DND-41 (cell line): Measurements from ENCODE around the gene C1QTNF5.

Experiments used
- ATAC-seq: fragments of 200-7000 bp; cut with Tn5 transposase; 3 replicates; pipeline ENCODE4 v1.9.1; 2021; ENCODE audit warnings: low read depth; ENCODE audit not compliant: insufficient read depth
- DNase-seq: peaks from one replicate; pipeline ENCODE4 v3.0.0-alpha.2; 2020
- H2AFZ ChIP-seq: 2 replicates; pipeline ENCODE4 v1.6.0; 2012; ENCODE audit warnings: low read depth, low read length
- H3K27ac ChIP-seq: 2 replicates; pipeline ENCODE4 v1.5.1; 2012; ENCODE audit warnings: low read length, inconsistent platforms
- H3K27me3 ChIP-seq: fragments of 200-600 bp; sonication (generic); 2 replicates; pipeline ENCODE4 v1.6.0; 2012; ENCODE audit warnings: low read length, mild to moderate bottlenecking, inconsistent platforms; ENCODE audit not compliant: insufficient read depth, poor library complexity
- H3K36me3 ChIP-seq: 2 replicates; pipeline ENCODE4 v1.5.1; 2012; ENCODE audit warnings: low read length, inconsistent platforms; ENCODE audit not compliant: insufficient read depth
- H3K4me1 ChIP-seq: 2 replicates; pipeline ENCODE4 v1.5.1; 2012; ENCODE audit warnings: mild to moderate bottlenecking, low read length; ENCODE audit not compliant: insufficient read depth
- H3K4me2 ChIP-seq: 2 replicates; pipeline ENCODE4 v1.6.0; 2012; ENCODE audit warnings: mild to moderate bottlenecking, moderate library complexity, low read length, inconsistent platforms; ENCODE audit not compliant: insufficient read depth
- H3K4me3 ChIP-seq, 2 experiments: fragments of 200-600 bp in 1 of 2; shearing (Covaris generic) in 1 of 2; 2 replicates each; pipeline ENCODE4 v1.5.1; 2012 to 2016; ENCODE audit warnings: inconsistent platforms in 2 of 2, low read length in 2 of 2, mild to moderate bottlenecking in 2 of 2, low read depth in 1 of 2, moderate library complexity in 1 of 2
- H3K79me2 ChIP-seq: 2 replicates; pipeline ENCODE4 v1.6.0; 2012; ENCODE audit warnings: low read length, inconsistent platforms; ENCODE audit not compliant: insufficient read depth
- H3K9ac ChIP-seq: 2 replicates; pipeline ENCODE4 v1.6.0; 2012; ENCODE audit warnings: low read depth, mild to moderate bottlenecking, inconsistent platforms, low read length, moderate library complexity
- H3K9me3 ChIP-seq: 2 replicates; pipeline ENCODE4 v1.5.1; 2012; ENCODE audit warnings: low read length, moderate library complexity, mild to moderate bottlenecking, inconsistent platforms; ENCODE audit not compliant: insufficient read depth, severe bottlenecking
- H4K20me1 ChIP-seq: 2 replicates; pipeline ENCODE4 v1.6.0; 2012; ENCODE audit warnings: low read length; ENCODE audit not compliant: insufficient read depth
- EZH2 ChIP-seq: IDR thresholded peaks from 3 replicates; pipeline ENCODE4 v1.6.1; 2012; ENCODE audit warnings: borderline replicate concordance, low read depth, mild to moderate bottlenecking, moderate library complexity, low read length, inconsistent platforms; ENCODE audit not compliant: severe bottlenecking
- TF ChIP-seq, protein P1 (sequence below): IDR thresholded peaks from 2 replicates; pipeline ENCODE4 v1.5.1; 2012; ENCODE audit warnings: borderline replicate concordance, low read length, moderate library complexity, mild to moderate bottlenecking; ENCODE audit not compliant: poor library complexity, severe bottlenecking; ENCODE audit errors: extremely low read depth

The C1QTNF5 gene

DNA sequence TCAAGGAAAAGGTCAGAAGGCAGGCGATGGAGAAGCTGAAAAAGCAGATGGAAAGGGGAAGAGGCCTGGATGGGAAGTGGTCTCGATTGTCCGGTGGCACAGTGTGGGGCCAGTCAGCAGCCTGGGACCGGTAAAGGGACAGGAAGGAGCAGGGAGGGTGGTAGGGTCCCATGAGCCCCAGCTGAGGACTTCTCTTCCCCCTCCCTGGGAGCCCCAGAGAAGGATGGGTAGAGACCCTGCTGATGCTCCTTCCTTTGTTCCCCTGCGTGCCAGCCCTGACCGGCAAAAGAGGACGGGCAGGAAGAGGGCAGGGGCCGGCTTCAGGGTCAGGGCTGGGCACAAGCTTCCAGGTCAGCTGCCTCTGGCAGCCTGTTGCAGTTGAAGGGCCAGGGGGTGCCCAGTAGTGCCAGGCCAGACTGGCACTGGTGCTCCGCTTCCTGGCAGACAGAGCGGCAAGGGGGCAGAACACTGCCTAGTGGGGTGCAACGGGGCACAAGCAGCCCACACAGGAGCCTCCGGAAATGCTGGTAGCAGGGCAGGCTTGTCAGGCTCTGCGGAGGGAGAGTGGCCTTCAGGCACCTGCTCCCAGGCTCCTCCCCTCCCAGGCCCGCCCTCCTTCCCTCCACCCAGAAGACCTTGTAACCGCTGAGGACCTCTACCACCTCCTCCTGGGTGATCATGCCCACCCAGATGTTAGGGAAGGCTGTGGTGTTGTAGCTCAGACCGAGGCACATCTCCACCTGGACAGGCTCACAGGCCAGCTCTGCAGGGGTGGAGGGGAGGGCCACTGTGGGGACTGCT is 739 bp upstream of the C1QTNF5 start:
- Histone ChIP-seq H3K9me3 (no peaks in the 10 kb centered on the region), H3K4me2 (no peak overlapping the region), H3K9ac (no peak overlapping the region), H3K27ac (no peak overlapping the region), H2AFZ (no peak overlapping the region), H3K79me2 (peaks cover 11% of the 10 kb centered on the region), H3K27me3 (no peaks in the 10 kb centered on the region), H3K4me1 (peaks cover 17% of the 10 kb centered on the region), H3K4me3 (no peak overlapping the region), H4K20me1 (peaks cover 4% of the 10 kb centered on the region; the same call in 1 of the 2 replicates), H3K36me3 (peaks cover 17% of the 10 kb centered on the region)
- TF ChIP-seq, protein P1, sequence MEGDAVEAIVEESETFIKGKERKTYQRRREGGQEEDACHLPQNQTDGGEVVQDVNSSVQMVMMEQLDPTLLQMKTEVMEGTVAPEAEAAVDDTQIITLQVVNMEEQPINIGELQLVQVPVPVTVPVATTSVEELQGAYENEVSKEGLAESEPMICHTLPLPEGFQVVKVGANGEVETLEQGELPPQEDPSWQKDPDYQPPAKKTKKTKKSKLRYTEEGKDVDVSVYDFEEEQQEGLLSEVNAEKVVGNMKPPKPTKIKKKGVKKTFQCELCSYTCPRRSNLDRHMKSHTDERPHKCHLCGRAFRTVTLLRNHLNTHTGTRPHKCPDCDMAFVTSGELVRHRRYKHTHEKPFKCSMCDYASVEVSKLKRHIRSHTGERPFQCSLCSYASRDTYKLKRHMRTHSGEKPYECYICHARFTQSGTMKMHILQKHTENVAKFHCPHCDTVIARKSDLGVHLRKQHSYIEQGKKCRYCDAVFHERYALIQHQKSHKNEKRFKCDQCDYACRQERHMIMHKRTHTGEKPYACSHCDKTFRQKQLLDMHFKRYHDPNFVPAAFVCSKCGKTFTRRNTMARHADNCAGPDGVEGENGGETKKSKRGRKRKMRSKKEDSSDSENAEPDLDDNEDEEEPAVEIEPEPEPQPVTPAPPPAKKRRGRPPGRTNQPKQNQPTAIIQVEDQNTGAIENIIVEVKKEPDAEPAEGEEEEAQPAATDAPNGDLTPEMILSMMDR: no peak
- TF ChIP-seq EZH2: no peak
- ATAC-seq (no peak), DNase-seq (no peak)

DNA sequence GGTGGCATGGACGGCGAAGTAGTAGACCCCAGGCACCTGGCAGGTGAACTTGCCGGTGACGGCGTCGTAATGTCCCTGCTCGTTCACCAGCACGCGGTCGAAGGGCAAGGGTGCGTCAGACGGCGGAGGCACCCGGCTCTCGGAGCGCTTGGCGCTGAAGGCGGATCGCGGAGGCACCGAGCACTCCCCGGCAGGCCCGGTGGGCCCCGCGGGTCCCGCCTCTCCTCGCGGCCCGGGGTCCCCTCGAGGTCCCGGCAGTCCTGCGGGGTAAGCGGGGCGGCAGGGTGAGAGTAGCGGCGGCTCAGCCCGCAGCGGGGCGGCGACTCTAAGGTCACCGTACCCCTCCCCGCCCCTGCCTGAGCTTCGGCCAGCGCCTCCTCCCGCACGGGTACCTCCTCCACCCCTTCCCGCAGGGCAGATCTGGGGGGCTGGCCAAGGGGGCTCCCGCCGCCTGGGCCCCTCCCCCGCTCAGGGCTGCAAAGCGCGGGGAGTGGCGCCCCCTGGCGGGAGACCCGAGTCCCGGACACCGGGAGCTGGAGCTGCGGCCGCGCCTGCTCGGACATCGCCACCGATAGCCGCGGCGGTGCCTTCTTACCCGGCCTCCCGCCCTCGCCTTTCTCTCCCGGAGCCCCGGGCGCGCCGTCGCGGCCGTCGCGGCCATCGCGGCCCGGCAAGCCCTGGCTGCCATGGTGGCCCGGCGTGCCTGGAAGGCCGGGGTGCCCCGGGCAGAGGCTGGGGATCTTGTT is 921 bp downstream of the C1QTNF5 start:
- H3K9me3 ChIP-seq: no peaks in the 10 kb centered on the region
- H3K9ac ChIP-seq: no peak overlapping the region
- no peak overlapping the region for H2AFZ ChIP-seq
- no peak overlapping the region for H3K4me3 ChIP-seq
- peaks cover 29% of the 10 kb centered on the region for H3K36me3 ChIP-seq
- DNase-seq: no peak
- no peaks in the 10 kb centered on the region for H3K27me3 ChIP-seq
- no peak overlapping the region for H3K27ac ChIP-seq
- H4K20me1 ChIP-seq: peaks cover 12% of the 10 kb centered on the region; the same call in 1 of the 2 replicates
- H3K4me1 ChIP-seq: peaks cover 33% of the 10 kb centered on the region
- ATAC-seq: no peak
- no peak for TF ChIP-seq EZH2
- TF ChIP-seq, protein P1: peak; percentile 19
- H3K79me2 ChIP-seq: peaks cover 27% of the 10 kb centered on the region
- H3K4me2 ChIP-seq: no peak overlapping the region

DNA sequence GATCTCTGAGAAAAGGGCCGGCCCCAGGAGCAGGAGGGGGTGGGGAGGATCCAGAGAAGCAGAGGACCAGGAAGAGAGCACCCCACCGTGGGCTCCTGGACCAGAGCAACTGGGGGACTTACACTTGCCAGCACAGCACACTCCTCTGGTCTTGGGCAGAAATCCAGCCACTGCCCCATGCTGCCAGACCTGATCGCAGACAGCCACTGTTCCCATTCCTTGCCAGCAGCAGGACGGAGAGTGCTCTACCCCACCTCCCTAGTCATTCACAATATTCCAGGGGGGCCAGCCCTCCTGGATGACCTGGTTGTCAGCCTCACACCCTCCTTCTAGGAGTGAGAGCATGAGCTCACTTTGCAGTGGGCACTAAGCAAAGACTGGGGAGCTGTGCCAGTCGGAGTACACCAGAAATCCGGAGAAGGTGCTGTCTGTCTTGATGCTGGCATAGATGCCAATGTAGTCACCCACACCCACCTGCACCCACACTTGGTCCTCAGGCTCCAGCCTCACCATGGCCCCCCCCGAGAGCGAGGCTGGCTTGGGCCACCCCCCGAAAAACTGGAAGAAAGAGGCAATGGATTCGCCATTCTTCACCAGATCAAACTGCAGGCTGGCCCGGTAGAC is 1.6 kb downstream of the C1QTNF5 start:
- Histone ChIP-seq H3K27me3 (no peaks in the 10 kb centered on the region), H3K9ac (no peak overlapping the region), H3K79me2 (peaks cover 32% of the 10 kb centered on the region), H3K9me3 (no peaks in the 10 kb centered on the region), H4K20me1 (peaks cover 9% of the 10 kb centered on the region; the same call in 1 of the 2 replicates), H3K4me2 (no peak overlapping the region), H2AFZ (no peak overlapping the region), H3K4me3 (no peak overlapping the region), H3K27ac (no peak overlapping the region), H3K4me1 (peaks cover 34% of the 10 kb centered on the region), H3K36me3 (peaks cover 29% of the 10 kb centered on the region)
- DNase-seq (no peak), ATAC-seq (no peak)
- no peak for TF ChIP-seq EZH2
- TF ChIP-seq, protein P1: no peak
